ENCODE measurements around the gene ADGRG4. TPM values are rescaled to one million over a fixed set of nuclear protein-coding genes. Genes with fewer than 3 reads are reported as not detected.
"Not testable (repeated sequence)": the region's sequence is repeated elsewhere in the genome, so short reads cannot be mapped to it uniquely, and the experiment has no call there.

ADGRG4 gene
- total RNA-seq, 1 experiment from 2014 or later = 0.02 TPM

DNA sequence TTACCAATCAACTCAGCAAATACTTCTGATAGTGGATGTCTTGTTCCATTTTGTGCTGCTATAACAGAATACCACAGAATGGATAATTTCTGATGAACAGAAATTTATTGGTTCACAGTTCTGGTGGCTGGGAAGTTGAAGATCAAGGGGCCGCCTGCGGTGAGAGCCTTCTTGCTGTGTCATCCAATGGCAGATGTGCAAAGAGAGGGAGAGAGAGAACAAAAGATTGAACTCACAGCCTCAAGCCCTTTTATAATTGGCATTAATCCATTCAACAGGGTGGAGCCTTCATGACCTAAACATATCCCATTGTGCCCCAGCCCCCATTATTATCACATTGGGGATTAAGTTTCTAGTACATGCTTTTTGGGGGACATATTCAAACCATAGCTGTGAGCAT, 86.1 kb downstream of the ADGRG4 start:
- no peak for DNase-seq (ENCODE audit: low read depth)

DNA sequence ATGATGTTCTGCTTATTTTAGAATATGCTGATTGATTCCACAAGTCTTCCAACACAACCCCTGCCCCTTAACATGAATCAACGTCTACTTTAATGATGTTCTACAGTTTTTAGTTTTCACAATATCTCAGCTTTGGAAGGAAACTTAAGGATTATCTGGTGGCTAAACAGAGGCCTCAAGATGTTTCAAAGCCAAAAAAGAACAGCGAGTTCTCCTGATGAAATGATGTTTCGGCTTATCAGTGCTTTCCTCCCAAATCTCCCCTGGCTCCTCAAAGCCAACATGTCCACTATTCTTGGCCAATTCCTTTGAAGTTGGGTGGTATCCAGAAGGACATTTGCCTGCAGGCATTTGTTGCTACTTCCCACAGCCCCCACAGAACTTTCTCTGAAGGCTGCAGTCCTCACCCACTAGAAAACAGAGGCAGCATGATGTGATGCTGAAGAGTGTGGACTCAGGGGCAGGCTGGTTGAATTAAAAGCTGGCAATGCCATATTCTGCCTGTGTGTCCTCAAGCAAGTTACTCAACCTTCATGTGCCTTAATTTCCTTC, 87.3 kb downstream of the ADGRG4 start:
- DNase-seq (ENCODE audit: low read depth) = no peak

DNA sequence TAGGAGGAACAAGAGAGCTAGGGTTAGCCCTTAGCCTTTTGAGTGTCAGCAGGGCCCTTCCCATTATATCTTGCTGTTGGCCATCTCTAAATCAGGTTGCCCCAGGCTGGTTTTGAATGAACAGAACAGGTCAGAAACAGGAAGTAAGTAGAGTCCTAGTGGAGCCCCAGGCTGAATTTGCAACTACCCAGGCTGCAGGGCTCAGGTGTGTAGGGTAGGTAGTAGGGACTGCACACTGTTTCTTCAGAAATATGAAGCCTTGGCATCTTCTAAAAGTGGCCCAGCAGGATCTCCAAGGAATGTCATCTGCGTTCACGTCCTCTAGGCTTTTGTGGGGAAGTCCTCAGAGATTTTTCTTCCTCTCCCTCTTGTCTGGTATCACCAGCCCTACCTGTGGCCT, 90.2 kb downstream of the ADGRG4 start:
- no peak for DNase-seq (ENCODE audit: low read depth)

DNA sequence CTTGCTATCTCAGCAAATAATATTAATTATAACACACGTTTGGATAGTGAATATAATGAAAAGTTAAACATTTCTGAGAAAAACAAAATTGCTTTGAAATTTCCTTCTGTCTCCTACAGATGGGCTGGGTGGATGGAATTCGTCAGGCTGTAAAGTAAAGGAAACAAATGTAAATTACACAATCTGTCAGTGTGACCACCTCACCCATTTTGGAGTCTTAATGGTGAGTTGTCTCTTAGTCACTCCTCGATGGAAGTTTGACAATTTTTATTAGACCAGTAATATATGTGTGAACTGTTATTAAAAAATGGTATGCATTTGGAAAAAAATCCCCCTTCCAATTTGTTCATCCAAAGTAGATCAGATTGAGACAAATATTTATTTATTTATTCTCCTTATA, 94.5 kb downstream of the ADGRG4 start:
- peak; percentile 53 for DNase-seq (ENCODE audit: low read depth)

DNA sequence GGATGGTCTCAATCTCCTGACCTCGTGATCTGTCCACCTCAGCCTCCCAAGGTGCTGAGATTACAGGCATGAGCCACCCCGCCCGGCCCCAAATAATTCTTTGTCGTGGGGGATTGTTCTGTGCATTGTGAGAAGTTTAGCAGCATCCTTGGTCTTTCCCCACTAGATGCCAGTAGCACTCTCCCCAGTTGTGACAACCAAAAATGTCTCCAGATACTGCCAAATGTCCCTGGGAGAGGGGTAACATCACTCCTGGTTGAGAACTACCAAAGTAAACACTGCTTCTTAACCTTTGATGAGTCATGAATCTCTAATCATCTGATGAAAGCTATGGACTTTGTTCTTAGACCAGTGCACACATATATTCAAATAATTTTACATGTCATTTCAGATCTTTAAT, 96.2 kb downstream of the ADGRG4 start:
- peak; percentile 23 for DNase-seq (ENCODE audit: low read depth)

DNA sequence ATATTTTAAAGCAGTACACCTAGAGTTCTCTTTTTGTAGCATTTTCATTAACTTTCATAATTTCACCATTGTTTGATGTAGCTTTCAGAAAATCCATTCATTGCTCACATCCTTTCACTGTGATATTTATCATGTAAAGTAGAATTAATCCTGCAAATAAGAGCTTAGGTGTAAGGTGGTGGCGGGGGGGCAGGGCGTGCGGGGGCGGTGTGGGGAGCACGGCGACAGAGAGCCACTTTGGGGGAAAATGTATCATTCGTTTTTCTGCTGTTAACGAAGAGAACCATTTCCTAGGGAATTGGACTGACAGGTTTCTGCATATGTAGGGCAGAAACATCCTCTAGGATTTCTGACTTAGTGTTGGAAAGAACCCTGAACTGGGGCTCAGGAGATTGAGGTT, 104.4 kb downstream of the ADGRG4 start:
- DNase-seq (ENCODE audit: low read depth) = no peak

DNA sequence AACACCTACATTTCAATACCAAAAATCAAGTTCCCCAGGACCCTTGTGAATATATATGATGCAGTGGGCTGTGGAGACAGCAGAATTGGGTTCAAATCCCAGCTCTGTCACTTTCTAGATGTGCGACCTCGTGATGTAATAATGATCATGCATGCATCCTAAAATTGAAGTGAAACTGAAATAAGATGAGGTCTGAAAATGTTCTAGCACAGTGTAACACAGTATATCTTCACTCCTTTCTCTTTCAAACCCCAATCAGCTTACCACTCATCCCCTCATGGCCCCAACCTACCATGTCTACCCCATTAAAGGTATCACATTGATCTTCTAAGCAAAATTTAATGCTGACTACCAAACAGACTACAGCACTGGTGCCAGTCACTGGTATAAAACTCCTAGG, 117.0 kb downstream of the ADGRG4 start:
- DNase-seq (ENCODE audit: low read depth) = no peak

DNA sequence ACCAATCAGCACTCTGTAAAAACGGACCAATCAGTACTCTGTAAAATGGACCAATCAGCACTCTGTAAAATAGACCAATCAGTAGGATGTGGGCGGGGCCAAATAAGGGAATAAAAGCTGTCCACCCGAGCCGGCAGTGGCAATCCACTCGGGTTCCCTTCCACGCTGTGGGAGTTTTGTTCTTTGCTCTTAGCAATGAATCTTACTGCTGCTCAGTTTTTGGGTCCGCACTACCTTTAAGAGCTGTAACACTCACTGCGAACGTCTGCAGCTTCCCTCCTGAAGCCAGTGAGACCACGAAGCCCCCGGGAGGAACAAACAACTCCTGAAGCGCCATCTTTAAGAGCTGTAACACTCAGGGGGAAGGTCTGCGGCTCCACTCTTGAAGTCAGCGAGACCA, 120.6 kb downstream of the ADGRG4 start:
- no peak for DNase-seq (ENCODE audit: low read depth)

DNA sequence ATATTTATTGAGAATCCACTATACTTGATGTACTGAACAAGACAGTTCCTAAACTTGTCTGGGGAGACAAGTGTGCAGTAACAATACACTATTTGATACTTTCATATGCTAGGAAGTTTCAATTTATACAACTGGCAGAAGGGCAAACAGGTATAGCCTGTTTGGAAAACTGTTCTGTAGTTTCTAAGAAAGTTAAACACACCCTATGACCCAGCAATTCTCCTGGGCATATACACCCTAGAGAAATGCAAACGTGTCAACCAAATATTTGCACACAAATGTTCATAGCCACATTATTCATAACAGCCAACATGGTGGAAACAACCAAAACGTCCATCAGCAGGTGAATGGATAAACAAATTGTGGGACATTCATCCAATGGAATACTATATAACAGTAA, 123.0 kb downstream of the ADGRG4 start:
- DNase-seq (ENCODE audit: low read depth) = no peak

DNA sequence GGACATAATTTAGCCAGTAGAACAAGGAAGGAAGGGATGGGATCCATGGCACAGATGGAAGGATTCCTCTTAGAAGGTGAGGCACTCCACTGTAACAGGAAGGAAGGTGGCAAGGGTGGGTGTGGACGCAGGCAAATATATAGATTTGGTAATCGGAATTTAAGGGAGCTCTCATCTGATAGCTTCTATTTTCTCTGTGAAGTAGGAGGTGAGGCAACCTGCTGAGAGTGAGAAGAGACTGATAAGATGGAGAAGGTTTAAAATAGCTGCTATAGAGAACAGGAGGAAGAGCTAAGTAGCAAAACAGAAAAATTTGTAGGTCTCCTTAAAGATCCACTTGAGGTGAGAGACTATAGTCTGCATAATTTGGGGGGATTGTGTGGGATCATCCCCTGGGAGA, 125.2 kb downstream of the ADGRG4 start:
- DNase-seq (ENCODE audit: low read depth) = no peak

DNA sequence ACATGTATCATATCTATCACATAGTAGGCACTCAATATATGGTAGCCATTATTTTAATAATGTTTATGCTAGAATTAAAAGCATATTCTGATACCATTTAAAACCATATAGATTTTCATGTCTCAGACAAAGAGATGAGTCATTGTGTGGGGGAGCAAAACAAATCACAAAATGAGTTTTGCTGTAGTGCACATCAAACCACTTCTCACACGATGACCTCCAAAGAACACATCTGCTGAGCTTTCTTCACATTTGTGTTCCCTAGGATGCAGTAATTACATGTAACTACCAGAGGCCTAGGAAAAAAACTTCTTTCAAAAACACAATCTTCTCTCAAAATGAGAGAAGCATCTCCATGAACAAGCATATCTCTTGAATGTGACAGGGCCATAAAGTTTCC, 130.9 kb downstream of the ADGRG4 start:
- no peak for DNase-seq (ENCODE audit: low read depth)

DNA sequence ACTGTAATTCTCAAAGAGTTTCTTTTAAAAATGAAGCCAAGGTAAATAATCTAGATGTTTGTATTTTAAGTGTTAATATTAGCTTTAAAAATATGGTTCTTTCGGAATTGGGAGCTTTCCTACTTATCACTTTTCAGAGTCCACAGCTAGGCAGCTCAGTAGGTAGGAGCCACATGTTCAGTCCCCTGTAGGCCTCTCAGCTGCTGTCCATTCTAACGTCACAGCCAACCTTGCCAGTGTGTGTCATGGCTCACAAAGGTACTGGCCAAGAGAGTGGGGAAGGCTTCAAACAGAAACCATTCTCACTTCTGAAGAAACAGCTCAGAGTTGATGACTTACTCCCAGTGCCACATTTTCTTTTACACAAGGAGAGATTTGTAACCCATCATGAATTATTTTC, 137.0 kb downstream of the ADGRG4 start:
- no peak for DNase-seq (ENCODE audit: low read depth)

DNA sequence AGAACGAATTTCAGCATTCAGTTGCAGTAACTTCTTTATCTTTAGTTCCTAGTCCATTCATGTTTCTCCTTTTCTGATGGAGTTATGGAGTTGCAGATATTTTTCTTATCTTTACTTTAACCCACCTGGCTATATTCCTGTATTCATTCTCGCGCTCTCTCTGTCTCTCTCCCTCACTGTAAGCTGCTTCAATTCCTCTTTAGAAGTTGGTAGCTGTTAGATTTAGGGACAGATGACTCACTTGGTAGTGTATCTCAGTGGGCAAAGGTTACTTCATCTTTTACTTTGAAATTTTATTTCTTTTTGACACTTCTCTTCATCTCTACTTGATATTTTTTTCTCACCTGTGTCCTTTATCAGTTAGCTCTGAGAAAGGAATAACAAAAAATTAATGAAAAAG, 137.4 kb downstream of the ADGRG4 start:
- no peak for DNase-seq (ENCODE audit: low read depth)

DNA sequence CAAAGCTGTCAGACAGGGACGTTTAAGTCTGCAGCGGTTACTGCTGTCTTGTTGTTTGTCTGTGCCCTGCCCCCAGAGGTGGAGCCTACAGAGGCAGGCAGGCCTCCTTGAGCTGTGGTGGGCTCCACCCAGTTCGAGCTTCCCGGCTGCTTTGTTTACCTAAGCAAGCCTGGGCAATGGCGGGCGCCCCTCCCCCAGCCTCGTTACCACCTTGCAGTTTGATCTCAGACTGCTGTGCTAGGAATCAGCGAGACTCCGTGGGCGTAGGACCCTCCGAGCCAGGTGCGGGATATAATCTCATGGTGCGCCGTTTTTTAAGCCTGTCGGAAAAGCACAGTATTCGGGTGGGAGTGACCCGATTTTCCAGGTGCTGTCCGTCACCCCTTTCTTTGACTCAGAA, 144.9 kb downstream of the ADGRG4 start:
- DNase-seq (ENCODE audit: low read depth) = not testable (repeated sequence)

DNA sequence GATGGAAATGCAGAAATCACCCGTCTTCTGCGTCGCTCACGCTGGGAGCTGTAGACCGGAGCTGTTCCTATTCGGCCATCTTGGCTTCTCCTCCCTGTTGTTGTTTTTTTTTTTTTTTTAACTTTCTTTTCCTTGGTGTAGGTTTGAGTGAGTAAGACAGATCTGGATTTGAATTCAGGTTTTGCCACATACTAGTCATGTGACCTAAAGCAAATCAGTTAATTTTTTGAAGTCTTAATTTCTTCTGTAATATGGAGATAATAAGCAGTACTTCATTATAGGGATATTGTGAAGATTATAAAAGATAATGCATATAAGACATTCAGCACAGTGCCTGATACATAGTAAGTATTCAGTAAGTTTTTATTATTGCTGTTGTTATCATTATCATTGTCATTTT, 145.4 kb downstream of the ADGRG4 start:
- no peak for DNase-seq (ENCODE audit: low read depth)

DNA sequence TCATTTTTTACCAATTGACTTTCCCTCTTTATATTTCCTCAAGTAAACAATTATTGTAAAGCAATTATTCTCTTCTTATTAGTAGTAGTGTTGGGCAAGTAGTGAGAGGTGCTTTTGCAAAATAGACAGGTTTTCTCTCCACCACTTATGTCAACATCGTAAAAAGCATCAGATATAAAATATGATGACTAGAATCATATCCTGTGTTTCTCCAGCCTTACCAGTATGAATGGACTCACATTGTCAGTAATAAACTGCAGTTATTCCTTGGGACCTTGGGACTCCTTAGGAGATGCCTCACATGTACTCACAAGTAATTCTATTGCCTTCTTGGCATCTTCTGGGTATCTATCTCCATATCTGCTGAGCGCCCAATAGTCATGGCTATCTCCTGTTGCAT, 146.5 kb downstream of the ADGRG4 start:
- no peak for DNase-seq (ENCODE audit: low read depth)

DNA sequence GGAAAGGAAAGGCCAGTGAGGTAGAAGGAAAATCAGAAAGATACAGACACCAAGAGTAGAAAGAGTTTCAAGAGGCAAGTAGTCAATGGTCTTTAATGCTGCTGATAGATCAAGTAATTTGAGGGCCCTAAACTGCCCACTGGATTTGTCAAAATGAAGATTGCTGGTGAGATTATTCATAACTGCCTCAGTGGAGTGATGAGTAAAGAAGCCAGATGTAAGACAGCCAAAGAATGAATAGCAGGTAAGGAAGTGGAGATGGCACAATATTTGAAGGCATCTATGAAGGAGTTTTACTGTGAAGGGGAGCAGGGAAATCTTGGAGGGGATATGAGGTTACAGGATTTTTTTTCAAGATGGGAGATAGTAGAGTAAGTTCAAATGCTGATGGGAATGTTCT, 147.2 kb downstream of the ADGRG4 start:
- no peak for DNase-seq (ENCODE audit: low read depth)

DNA sequence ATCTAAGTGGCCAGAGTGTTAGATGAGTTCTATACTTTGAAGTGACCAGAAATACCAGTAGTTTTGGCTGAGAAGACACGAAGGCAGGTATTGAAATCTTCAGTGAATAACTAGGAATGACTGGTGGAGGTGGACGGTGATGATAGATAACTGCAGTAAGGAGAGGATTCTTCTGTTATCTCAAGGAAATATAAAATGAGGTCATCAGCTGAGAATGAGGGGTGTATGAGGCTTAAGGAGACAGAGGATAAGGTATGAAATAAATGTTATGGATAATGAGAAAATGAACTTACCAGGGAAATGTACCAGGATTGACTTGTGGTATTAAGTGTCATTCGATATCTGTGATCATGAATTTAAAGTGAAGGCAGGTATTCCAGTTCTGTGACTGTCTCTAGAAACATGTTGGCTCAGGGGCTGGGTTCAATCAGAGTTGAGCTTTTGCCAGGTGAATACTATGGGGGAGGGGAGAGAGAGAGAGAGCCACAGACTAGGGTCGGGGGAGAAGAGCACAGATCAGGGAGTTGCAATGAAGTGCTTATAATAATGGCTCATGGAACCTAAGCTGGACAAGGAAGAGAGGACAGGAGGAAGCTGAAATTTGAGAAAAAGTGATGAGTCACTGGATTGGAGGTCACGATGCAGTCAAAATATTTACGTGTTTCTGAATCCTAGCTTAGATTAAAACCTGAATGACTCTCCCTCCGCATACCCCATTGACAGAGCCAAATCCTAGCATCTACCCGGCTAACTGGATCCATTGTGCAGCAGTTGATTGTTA, 149.5 kb downstream of the ADGRG4 start:
- peak; percentile 38 for DNase-seq (ENCODE audit: low read depth)

DNA sequence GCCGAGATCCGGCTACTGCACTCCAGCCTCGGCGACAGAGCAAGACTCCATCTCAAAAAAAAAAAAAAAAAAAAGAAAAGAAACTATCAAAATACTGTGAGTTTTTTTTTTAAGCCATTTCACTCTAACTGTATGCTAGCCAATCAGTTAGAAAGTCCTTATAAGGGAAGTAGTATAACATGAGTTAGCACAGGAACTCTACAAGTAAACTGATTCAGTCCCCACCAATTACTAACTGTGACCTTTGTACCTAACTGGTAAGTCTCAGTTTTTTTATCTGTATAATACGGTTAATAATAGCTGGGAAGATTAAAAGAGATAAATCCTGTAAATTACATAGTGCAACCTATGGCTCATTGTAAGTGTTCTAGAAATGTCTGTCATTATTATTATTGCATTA, 151.9 kb downstream of the ADGRG4 start:
- no peak for DNase-seq (ENCODE audit: low read depth)

DNA sequence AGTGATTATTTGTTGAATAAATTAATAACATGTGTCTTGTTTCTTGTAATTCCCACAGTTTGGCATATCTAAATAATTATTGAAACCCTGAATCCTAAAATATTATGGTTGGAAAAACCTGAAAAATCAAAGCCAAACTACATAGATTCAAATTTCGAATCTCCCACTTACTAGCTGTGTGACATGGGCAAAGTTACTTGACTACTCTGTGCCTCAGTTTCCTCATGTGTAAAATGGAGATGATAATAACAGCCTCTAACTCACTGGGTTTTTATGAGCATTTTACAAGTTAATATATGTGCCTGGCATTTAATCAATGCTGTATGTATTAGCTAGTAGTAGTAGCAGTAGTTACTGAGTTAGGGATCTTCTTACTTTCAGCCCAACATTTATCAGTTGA, 152.4 kb downstream of the ADGRG4 start:
- DNase-seq (ENCODE audit: low read depth) = no peak

DNA sequence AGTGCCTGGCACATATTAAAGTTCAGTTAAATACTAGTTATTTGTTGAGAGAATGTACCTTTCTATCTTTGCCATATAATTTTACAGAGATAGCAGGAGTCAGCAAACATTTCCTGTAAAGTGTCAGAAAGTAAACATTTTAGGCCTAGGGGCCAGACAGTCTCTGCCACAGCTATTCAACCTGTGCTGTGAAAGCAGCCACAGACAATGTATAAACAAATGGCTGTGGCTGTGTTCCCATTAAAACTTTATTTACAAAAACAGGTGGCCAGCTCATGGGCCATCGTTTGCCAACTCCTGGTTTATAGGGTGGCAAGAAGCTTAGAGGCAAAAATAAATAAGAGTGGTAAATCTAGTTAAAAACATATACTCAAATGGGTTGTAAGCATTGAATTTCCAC, 153.0 kb downstream of the ADGRG4 start:
- no peak for DNase-seq (ENCODE audit: low read depth)

DNA sequence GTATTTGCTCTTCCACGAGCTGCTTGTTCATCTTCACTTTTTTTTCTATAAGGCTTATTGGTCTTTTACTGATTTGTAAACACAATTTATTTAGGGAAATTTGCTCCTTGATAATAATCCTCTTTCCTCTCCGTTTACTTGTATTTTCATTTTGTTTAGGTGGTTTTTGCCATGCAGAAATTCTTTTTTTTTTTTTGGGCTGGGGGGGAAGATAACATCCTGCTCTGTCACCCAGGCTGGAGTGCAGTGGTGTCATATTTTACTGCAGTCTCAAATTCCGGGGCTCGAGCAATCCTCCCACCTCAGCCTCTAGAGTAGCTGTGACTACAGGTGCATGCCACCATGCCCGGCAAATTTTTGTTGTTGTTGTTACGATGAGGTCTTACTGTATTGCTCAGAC, 155.4 kb downstream of the ADGRG4 start:
- DNase-seq (ENCODE audit: low read depth) = no peak

DNA sequence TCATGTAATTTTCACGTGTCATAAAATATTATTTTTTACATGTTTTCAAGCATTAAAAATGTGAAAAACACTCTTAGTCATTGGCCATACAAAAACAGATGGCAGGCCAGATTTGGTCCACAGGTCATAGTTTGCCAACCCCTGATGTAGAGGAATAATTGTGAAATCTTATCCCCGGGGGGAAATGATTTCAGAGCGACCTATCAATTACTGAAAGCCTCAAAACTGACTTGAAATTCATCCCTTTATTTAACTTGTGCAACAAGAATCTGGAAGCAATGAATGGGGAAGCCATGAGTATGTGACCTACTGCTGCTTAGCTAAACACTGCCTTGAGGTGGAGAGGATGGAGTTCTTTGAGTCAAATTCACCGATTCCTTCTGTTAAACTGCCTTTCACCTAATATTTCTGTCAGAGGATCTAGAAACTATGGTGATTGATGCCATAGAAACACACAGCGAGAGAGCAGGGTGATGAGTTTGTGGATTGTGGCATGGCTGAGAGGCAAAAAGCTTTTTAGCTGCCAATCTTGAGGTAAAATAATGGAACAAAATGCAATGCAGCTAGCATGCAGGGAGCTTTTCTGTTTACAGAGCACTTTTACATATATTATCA, 156.6 kb downstream of the ADGRG4 start:
- DNase-seq (ENCODE audit: low read depth) = no peak

Data from HT1080 (cell line).